Suprapubic skin (tissue), 4 donors: ENCODE measurements around the gene LHPP. TPM values are rescaled to one million over a fixed set of nuclear protein-coding genes. Genes with fewer than 3 reads are reported as not detected.

Experiments used
- DNase-seq, 2 donors: peaks; one replicate each; pipeline ENCODE4 v3.0.0-alpha.2; 2019; ENCODE audit warnings: low spot score in 2 of 2
- H3K27ac ChIP-seq: fragments of 200-600 bp; sonication (generic); one replicate; pipeline ENCODE4 v1.5.1; 2019
- H3K27me3 ChIP-seq: fragments of 200-600 bp; sonication (generic); one replicate; pipeline ENCODE4 v1.5.1; 2019
- H3K36me3 ChIP-seq: fragments of 200-600 bp; sonication (generic); one replicate; pipeline ENCODE4 v1.5.1; 2019
- H3K4me1 ChIP-seq: fragments of 200-600 bp; sonication (generic); one replicate; pipeline ENCODE4 v1.5.1; 2019
- H3K4me3 ChIP-seq: fragments of 200-600 bp; sonication (generic); one replicate; pipeline ENCODE4 v1.5.1; 2019; ENCODE audit warnings: mild to moderate bottlenecking
- H3K9me3 ChIP-seq: fragments of 200-600 bp; sonication (generic); one replicate; pipeline ENCODE4 v1.5.1; 2019
- EP300 ChIP-seq: sonication (generic); formaldehyde crosslinking; IDR thresholded peaks from one replicate; pipeline ENCODE4 v1.6.1; 2017; ENCODE audit warnings: antibody characterized with exemption
- POLR2A ChIP-seq, 2 donors: fragments of 450-650 bp; IDR thresholded peaks; one replicate each; pipeline ENCODE4 v1.6.1; 2017; ENCODE audit warnings: antibody characterized with exemption in 2 of 2, mild to moderate bottlenecking in 2 of 2, moderate library complexity in 2 of 2
- POLR2AphosphoS5 ChIP-seq, 3 donors: sonication (generic); formaldehyde crosslinking; IDR thresholded peaks; one replicate each; pipeline ENCODE4 v1.6.1; 2017; ENCODE audit warnings: antibody characterized with exemption in 3 of 3
- WGBS: methylation state at CpG from one replicate; pipeline ENCODE4 v1.1.5; 2018; 5-methylcytosine and 5-hydroxymethylcytosine counted together
- total RNA-seq, 4 donors: library from RNA; depleted of rRNA; stranded (reverse); fragments of >200 nt; gene quantifications; one replicate each; pipeline ENCODE4 v1.1.0, GENCODE V29; 2016
- TF ChIP-seq, protein P1 (sequence below), 2 donors: fragments of 200-600 bp in 1 of 2; fragments of 450-650 bp in 1 of 2; sonication (generic) in 1 of 2; IDR thresholded peaks; one replicate each; pipeline ENCODE4 v1.5.1; 2016 to 2019; ENCODE audit warnings: antibody characterized with exemption in 2 of 2, mild to moderate bottlenecking in 1 of 2, moderate library complexity in 1 of 2

Gene LHPP
- total RNA-seq, 4 donors from 2014 or later = 14.4 to 22.6 (median 15.3) TPM

DNA sequence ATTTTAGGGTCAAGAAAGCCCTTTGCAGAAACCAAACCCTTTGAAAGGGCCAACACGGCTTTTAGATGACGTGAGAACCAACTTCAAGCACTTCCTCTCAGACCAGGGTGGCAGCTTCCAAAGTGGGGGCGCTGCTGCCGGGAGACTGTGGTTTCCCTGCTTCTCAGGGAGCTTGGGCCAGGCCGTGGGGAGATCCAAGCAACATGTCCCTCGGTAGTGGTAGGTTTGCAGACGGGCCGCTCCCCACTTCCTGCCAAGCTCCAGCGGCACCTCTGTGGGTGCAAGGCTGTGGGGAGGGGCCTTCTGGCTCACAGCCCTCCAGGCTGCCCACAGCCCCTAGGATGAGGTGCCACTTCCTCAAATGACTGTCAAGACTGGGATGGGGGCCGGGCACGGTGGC lies 150.1 kb downstream of the LHPP start:
- Histone ChIP-seq H3K4me1 (peaks cover 16% of the 10 kb centered on the region), H3K27ac (no peak overlapping the region)
- WGBS = 86% methylated on average over 9 of the region's 11 CpGs

DNA sequence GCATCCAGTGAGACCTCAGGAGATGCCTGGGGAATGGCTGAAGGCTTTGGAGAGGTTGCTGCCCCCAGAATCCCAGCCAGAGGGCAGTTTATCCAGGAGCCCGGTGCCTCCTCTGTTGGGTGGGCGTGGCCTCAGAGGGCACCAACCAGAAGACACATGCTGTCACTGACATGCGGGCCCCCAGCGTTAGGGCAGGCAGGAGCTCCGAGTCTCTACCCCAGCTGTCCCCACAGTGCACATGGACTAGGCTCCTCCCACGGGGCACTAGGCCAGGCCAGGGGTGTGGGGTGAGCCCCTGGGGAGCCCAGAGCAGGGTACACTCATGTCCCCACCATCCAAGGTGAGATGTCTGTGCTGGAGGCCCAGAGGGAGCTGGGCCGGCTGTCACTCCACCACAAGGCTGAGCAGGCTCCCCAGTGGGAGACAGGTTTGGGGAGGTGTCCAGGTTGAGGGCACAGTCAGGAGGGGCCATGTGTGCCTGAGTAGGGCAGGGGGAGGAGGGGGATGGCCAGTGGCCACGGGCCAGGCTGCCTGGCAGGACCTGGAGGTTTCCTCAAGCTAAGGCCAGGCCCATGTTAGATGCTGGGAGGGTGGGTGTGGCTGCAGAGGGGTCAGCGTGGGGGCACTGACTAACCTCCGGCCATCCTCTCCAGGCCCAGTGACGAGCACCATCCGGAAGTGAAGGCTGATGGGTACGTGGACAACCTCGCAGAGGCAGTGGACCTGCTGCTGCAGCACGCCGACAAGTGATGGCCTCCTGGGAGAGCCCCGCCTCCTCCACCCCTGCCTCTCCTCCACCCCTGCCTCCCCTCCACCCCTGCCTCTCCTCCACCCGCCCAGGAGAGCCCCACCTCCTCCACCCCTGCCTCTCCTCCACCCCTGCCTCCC lies 151.2 kb downstream of the LHPP start:
- H3K4me1 ChIP-seq = peaks cover 18% of the 10 kb centered on the region
- no peak for DNase-seq
- H3K4me3 ChIP-seq = no peak overlapping the region
- no peaks in the 10 kb centered on the region for H3K9me3 ChIP-seq
- WGBS = 42% methylated on average over 15 of the region's 18 CpGs
- TF ChIP-seq, protein P1, sequence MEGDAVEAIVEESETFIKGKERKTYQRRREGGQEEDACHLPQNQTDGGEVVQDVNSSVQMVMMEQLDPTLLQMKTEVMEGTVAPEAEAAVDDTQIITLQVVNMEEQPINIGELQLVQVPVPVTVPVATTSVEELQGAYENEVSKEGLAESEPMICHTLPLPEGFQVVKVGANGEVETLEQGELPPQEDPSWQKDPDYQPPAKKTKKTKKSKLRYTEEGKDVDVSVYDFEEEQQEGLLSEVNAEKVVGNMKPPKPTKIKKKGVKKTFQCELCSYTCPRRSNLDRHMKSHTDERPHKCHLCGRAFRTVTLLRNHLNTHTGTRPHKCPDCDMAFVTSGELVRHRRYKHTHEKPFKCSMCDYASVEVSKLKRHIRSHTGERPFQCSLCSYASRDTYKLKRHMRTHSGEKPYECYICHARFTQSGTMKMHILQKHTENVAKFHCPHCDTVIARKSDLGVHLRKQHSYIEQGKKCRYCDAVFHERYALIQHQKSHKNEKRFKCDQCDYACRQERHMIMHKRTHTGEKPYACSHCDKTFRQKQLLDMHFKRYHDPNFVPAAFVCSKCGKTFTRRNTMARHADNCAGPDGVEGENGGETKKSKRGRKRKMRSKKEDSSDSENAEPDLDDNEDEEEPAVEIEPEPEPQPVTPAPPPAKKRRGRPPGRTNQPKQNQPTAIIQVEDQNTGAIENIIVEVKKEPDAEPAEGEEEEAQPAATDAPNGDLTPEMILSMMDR (IDR thresholded peaks at IDR 0.05) = no peak
- no peak for TF ChIP-seq POLR2AphosphoS5 (IDR thresholded peaks at IDR 0.05)
- no peak for TF ChIP-seq POLR2A (IDR thresholded peaks at IDR 0.05)
- TF ChIP-seq EP300 = no peak
- H3K36me3 ChIP-seq = peaks cover 22% of the 10 kb centered on the region
- H3K27ac ChIP-seq = no peak overlapping the region
- H3K27me3 ChIP-seq = no peaks in the 10 kb centered on the region

More for the DNA sequence above, 150.1 kb downstream of the LHPP start:
- peaks cover 12% of the 10 kb centered on the region for H3K36me3 ChIP-seq
- H3K27me3 ChIP-seq = no peaks in the 10 kb centered on the region
- H3K4me3 ChIP-seq = no peak overlapping the region
- no peak for TF ChIP-seq POLR2AphosphoS5 (IDR thresholded peaks at IDR 0.05)
- no peak for DNase-seq
- no peaks in the 10 kb centered on the region for H3K9me3 ChIP-seq

DNA sequence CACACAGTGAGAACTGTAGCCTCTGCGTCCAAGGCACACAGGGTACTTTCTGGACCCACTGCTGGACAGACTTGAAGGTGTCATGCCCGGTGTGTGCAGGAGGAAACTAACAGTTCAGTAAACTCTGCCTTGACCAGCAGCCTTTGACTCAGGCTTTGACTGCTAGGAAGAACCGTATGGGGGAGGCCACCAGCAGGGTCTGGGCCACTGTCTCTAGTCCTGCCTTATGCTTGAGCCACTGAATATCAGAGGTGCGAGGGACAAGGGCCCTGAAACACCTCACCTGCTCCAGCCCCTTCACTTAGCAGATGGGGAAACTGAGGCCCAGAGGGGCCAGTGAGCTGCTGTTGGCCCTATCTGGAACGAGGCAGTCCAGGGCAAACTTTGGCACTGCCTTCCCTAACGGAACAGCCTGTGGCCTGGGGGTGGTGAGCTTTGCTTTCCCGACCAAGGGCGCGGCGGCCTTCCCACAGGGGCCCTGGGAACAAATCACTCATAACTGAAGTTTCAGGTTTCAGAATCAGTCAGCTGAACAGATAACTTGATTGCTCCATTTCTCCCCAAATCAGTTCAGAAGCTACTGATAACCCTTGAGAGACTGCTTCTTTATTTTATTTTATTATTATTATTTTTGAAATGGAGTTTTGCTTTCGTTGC lies 152.5 kb downstream of the LHPP start:
- Histone ChIP-seq H3K36me3 (peaks cover 31% of the 10 kb centered on the region), H3K27me3 (no peaks in the 10 kb centered on the region), H3K4me1 (peaks cover 31% of the 10 kb centered on the region), H3K4me3 (no peak overlapping the region), H3K9me3 (no peaks in the 10 kb centered on the region), H3K27ac (no peak overlapping the region)
- WGBS = 76% methylated on average over 9 of the region's 11 CpGs
- TF ChIP-seq POLR2A (IDR thresholded peaks at IDR 0.05) = no peak
- no peak for TF ChIP-seq EP300
- no peak for DNase-seq

DNA sequence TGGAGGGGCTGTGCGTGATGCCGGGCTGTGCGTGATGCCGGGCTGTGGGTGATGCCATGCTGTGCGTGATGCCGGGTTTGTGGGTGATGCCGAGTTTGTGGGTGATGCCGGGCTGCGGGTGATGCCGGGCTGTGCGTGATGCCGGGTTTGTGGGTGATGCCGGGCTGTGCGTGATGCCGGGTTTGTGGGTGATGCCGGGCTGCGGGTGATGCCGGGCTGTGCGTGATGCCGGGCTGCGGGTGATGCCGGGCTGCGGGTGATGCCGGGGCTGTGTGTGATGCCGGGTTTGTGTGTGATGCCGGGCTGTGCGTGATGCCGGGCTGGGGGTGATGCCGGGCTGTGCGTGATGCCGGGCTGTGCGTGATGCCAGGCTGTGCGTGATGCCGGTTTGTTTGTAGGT lies 153.6 kb downstream of the LHPP start:
- Histone ChIP-seq H3K36me3 (peaks cover 31% of the 10 kb centered on the region), H3K27me3 (no peaks in the 10 kb centered on the region), H3K4me3 (no peak overlapping the region), H3K4me1 (peaks cover 38% of the 10 kb centered on the region), H3K9me3 (no peaks in the 10 kb centered on the region), H3K27ac (no peak overlapping the region)
- TF ChIP-seq POLR2AphosphoS5 (IDR thresholded peaks at IDR 0.05) = no peak
- no peak for TF ChIP-seq EP300
- TF ChIP-seq, protein P1 (IDR thresholded peaks at IDR 0.05) = no peak
- no peak for TF ChIP-seq POLR2A (IDR thresholded peaks at IDR 0.05)
- no peak for DNase-seq
- 96% methylated on average over 31 of the region's 34 CpGs for WGBS

DNA sequence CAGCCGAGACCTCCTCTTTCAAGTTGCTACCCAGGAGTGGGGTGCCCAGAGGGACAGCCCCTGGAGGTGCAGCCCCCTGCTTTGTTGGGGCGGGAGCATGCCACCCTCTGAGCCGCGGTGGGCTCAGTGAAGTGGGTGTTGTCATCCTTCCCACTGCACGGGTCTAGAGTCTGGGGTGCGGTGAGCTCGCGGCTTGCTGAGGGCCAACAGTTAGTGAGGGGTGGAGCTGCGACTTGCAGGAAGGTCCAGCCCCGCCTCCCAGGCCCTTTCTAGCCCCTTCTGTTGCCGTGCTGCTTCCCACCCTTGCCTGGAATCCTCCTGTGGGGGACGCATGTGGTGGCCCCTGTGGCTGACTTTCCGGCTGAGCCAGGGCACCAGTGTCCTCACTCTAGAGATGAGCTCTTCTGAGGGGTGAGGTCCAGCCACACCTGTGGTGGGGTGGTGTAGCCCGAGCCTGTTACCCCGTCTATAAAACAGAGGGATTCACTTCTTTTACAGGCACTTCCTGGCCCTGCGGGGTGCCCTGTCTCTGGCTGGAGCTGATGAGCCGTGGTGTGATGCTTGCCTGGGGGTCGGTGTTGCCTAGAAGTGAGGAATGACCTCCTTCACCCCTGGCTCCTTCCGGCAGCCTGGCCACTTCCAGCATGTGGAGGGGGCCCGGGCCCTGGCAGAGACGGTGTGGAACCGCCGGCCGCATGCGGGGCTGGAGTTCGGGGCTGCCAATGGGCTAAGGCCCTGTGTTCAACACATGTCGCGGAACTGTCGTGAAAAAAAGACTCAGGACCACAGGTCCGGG lies 154.6 kb downstream of the LHPP start:
- TF ChIP-seq, protein P1 (IDR thresholded peaks at IDR 0.05) = no peak
- TF ChIP-seq POLR2A (IDR thresholded peaks at IDR 0.05) (no peak), EP300 (no peak), POLR2AphosphoS5 (IDR thresholded peaks at IDR 0.05) (no peak)

DNA sequence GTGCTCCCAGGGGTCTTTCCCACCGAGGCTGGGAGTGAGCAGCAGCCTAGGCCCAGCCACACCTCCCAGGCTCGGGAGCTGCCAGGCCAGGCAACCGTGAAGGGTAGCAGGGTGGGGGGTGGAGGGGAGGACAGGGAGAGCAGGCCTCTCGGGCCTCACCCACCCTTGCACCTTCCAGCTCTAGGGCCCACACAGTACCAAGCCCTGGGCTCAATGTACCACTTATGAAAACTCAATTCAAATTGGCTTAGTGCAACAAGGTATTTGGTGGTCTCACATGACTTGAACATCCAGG lies 155.2 kb downstream of the LHPP start:
- no peaks in the 10 kb centered on the region for H3K9me3 ChIP-seq
- no peak overlapping the region for H3K27ac ChIP-seq
- H3K4me3 ChIP-seq = no peak overlapping the region
- H3K27me3 ChIP-seq = no peaks in the 10 kb centered on the region
- TF ChIP-seq POLR2AphosphoS5 (IDR thresholded peaks at IDR 0.05) (no peak), POLR2A (IDR thresholded peaks at IDR 0.05) (no peak), EP300 (no peak)
- peaks cover 46% of the 10 kb centered on the region for H3K4me1 ChIP-seq
- WGBS = 77% methylated on average over 3 of the region's 4 CpGs
- H3K36me3 ChIP-seq = peaks cover 33% of the 10 kb centered on the region
- DNase-seq = no peak

More for the DNA sequence above, 154.6 kb downstream of the LHPP start:
- Histone ChIP-seq H3K9me3 (no peaks in the 10 kb centered on the region), H3K27me3 (no peaks in the 10 kb centered on the region), H3K4me3 (no peak overlapping the region), H3K4me1 (peaks cover 42% of the 10 kb centered on the region), H3K36me3 (peaks cover 31% of the 10 kb centered on the region), H3K27ac (no peak overlapping the region)
- DNase-seq = no peak
- WGBS = 94% methylated on average over 15 of the region's 30 CpGs
